ENCODE results near the gene SUPT3H. TPM values are rescaled to one million over a fixed set of nuclear protein-coding genes. Genes with fewer than 3 reads are reported as not detected.
A peak's percentile ranks its signal among the peaks of the same experiment; 100 is the strongest.

Gene SUPT3H
- total and polyA plus RNA-seq, 2 of the 13 experiments (the other 11 are each of a cell fraction or from before 2014, with no cell fraction given) = 11.9 to 36.1 TPM

GRCh38 chr6:44951253-44951747, 426.4 kb downstream of the SUPT3H start:
- no peak for FAIRE-seq
- Histone ChIP-seq H3K27ac (ENCODE audit: extremely low read length, insufficient read depth, low read length) (peak overlapping the region; percentile 17), H3K79me2 (ENCODE audit: insufficient read depth, low read length) (no peaks in the 10 kb centered on the region), H3K27me3 (ENCODE audit: control insufficient read depth in 1 of 2, insufficient read depth in 2 of 2, low read length in 2 of 2) (no peaks in the 10 kb centered on the region), H2AFZ (ENCODE audit: low read length) (no peak overlapping the region), H3K4me3 (replicated peaks in 1 of 3; ENCODE audit: insufficient read depth in 1 of 3, low read depth in 2 of 3, low read length in 3 of 3) (no peak overlapping the region), H3K4me1 (ENCODE audit: insufficient read depth, low read length) (peaks cover 17% of the 10 kb centered on the region), H3K9me3 (ENCODE audit: low read length) (peaks cover 12% of the 10 kb centered on the region), H3K9ac (ENCODE audit: insufficient read depth, low read depth, low read length) (no peak overlapping the region), H3K36me3 (replicated peaks in 1 of 2; ENCODE audit: control insufficient read depth in 1 of 2, insufficient read depth in 2 of 2, low read length in 2 of 2) (peaks cover 0 to 4% of the 10 kb centered on the region in 2 experiments; a peak in 1 of 5 replicates), H3K4me2 (ENCODE audit: low read depth, low read length) (no peak overlapping the region), H4K20me1 (ENCODE audit: insufficient read depth, low read length) (no peaks in the 10 kb centered on the region)
- 98% methylated on average over 2 of the region's 2 CpGs for WGBS (ENCODE audit: low lambda C conversion rate)
- peak; percentile 83 for DNase-seq (ENCODE audit: low spot score)
- no TSS peak for BruUV-seq (replicated peaks)
- in situ Hi-C loops (cut with HindIII; ENCODE audit: extremely low pct_ligation_motif_present, low pct_unique_long_range_greater_than_20kb) (no loop called here), intact Hi-C loops (cut with micrococcal nuclease; ENCODE audit: unreplicated experiment) (no loop called here)
- ChIA-PET POLR2A (interaction anchor here (0.7 to 1.1 kb wide), 4 partner anchors 9 to 427 kb away, joined by 3 to 5 read pairs (median 4); partner anchors contain the start of gene SUPT3H), CTCF (ENCODE audit: low intra/inter-chr PET ratio, low total read pairs) (no interaction called here)
- ATAC-seq = peak; percentile 95
- TF ChIP-seq ZNF782 (CRISPR knock-in tag; IDR thresholded peaks at IDR 0.05; ENCODE audit: borderline replicate concordance) (no peak), FOXA3 (CRISPR knock-in tag; IDR thresholded peaks at IDR 0.05) (peak; percentile 30; the same call in 1 of the 2 replicates), TOPORS (CRISPR knock-in tag; IDR thresholded peaks at IDR 0.05) (no peak), MIXL1 (CRISPR knock-in tag; IDR thresholded peaks at IDR 0.05) (peak; percentile 66; the same call in 1 of the 2 replicates), MED1 (CRISPR knock-in tag; IDR thresholded peaks at IDR 0.05) (peak; percentile 48; the same call in 1 of the 2 replicates), ZNF788 (CRISPR knock-in tag; IDR thresholded peaks at IDR 0.05; ENCODE audit: borderline replicate concordance) (no peak), SRSF1 (optimal IDR thresholded peaks at IDR 0.05; ENCODE audit: low read depth, low read length) (no peak), ESRRA (CRISPR knock-in tag; IDR thresholded peaks at IDR 0.05; ENCODE audit: low read depth) (no peak), ZNF350 (CRISPR knock-in tag; IDR thresholded peaks at IDR 0.05; ENCODE audit: borderline replicate concordance, low read depth) (no peak), HMG20B (CRISPR knock-in tag; conservative IDR thresholded peaks at IDR 0.05) (no peak), HNRNPK (IDR thresholded peaks at IDR 0.05; ENCODE audit: low read depth, low read length, poor library complexity, severe bottlenecking) (no peak), GATAD2A (CRISPR knock-in tag; IDR thresholded peaks at IDR 0.05) (peak; percentile 50), ZNF160 (CRISPR knock-in tag; IDR thresholded peaks at IDR 0.05) (no peak), AGO1 (IDR thresholded peaks at IDR 0.05; ENCODE audit: low read depth, low read length, poor library complexity, severe bottlenecking) (no peak), ZSCAN29 (CRISPR knock-in tag; conservative IDR thresholded peaks at IDR 0.05) (no peak), IKZF5 (CRISPR knock-in tag; IDR thresholded peaks at IDR 0.05) (no peak), SMARCC2 (IDR thresholded peaks at IDR 0.05) (no peak)
- TF ChIP-seq, protein P1, sequence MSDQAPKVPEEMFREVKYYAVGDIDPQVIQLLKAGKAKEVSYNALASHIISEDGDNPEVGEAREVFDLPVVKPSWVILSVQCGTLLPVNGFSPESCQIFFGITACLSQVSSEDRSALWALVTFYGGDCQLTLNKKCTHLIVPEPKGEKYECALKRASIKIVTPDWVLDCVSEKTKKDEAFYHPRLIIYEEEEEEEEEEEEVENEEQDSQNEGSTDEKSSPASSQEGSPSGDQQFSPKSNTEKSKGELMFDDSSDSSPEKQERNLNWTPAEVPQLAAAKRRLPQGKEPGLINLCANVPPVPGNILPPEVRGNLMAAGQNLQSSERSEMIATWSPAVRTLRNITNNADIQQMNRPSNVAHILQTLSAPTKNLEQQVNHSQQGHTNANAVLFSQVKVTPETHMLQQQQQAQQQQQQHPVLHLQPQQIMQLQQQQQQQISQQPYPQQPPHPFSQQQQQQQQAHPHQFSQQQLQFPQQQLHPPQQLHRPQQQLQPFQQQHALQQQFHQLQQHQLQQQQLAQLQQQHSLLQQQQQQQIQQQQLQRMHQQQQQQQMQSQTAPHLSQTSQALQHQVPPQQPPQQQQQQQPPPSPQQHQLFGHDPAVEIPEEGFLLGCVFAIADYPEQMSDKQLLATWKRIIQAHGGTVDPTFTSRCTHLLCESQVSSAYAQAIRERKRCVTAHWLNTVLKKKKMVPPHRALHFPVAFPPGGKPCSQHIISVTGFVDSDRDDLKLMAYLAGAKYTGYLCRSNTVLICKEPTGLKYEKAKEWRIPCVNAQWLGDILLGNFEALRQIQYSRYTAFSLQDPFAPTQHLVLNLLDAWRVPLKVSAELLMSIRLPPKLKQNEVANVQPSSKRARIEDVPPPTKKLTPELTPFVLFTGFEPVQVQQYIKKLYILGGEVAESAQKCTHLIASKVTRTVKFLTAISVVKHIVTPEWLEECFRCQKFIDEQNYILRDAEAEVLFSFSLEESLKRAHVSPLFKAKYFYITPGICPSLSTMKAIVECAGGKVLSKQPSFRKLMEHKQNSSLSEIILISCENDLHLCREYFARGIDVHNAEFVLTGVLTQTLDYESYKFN (CRISPR knock-in tag; conservative IDR thresholded peaks at IDR 0.05) = peak; percentile 59
- TF ChIP-seq, protein P2, sequence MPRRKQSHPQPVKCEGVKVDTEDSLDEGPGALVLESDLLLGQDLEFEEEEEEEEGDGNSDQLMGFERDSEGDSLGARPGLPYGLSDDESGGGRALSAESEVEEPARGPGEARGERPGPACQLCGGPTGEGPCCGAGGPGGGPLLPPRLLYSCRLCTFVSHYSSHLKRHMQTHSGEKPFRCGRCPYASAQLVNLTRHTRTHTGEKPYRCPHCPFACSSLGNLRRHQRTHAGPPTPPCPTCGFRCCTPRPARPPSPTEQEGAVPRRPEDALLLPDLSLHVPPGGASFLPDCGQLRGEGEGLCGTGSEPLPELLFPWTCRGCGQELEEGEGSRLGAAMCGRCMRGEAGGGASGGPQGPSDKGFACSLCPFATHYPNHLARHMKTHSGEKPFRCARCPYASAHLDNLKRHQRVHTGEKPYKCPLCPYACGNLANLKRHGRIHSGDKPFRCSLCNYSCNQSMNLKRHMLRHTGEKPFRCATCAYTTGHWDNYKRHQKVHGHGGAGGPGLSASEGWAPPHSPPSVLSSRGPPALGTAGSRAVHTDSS (CRISPR knock-in tag; conservative IDR thresholded peaks at IDR 0.05) = no peak

All from HepG2 (cell line).